IPS-18c (cell line): ENCODE results near the gene LIMCH1.

Source experiments
- H3K4me3 ChIP-seq: 2 replicates; pipeline ENCODE4 v1.7.0; 2013; ENCODE audit warnings: low read depth, mild to moderate bottlenecking, low read length, moderate library complexity; ENCODE audit not compliant: insufficient read depth
- H3K9me3 ChIP-seq: one replicate; pipeline ENCODE4 v1.6.1; 2013; ENCODE audit warnings: mild to moderate bottlenecking, low read length, moderate library complexity; ENCODE audit not compliant: control insufficient read depth, insufficient read depth

The LIMCH1 gene

DNA sequence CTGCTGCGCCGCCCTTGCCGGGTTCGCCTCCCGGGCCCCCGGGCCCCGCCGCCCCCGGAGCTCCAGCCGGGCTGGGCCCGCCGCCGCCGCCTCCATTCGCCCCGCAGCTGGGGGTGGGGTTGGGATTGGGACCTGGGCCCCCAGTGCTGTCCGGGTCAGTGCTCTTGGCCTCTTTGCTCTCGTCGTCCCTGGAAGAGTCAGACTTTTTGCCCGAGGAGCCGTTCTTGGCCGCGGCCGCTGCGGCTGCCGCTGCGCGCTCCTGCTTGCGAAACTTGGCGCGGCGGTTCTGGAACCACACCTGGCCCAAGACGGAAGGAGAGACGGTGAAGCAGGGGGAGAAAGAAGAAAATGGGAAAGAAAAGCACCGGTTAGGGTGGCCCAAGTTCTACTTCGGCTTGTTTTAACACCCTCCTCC is 208.1 kb downstream of the LIMCH1 start:
- Histone ChIP-seq H3K4me3 (peak overlapping the region; percentile 24; the same call in 1 of the 2 replicates), H3K9me3 (peaks cover 11% of the 10 kb centered on the region)

- H3K4me3 ChIP-seq, result peak overlapping the region; percentile 24; the same call in 1 of the 2 replicates
- peaks cover 11% of the 10 kb centered on the region for H3K9me3 ChIP-seq
These were observed 208.7 kb downstream of the LIMCH1 start for GRCh38 chr4:41746440-41747229.

- H3K4me3 ChIP-seq, result no peak overlapping the region
These were observed 209.5 kb downstream of the LIMCH1 start for GRCh38 chr4:41747230-41748055.

DNA sequence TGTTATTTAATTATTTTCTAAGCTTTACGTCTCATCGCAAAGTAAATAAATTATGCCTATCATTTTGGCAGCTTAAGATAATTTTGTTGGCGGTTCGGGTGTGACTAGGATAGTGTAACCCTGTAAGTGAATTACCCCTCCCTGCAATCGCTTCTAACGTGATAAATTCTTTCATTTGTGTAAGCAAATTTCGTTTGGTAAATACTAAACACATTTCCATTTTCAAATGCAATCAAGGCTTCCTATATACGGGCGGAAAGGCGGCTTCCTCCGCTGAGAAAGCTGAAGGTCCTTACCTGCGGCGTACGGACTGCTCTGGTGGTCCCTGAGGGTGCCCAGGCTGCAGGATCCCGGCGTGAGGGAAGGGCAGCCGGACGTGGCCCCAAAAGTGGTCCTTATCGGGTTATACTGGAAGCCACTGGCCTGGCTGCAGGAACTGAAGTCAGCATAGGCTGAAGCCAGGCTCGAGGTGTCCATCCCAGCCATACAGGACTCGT is 210.2 kb downstream of the LIMCH1 start:
- no peak overlapping the region for H3K4me3 ChIP-seq
- H3K9me3 ChIP-seq, result peaks cover 9% of the 10 kb centered on the region

More at GRCh38 chr4:41747230-41748055, 209.5 kb downstream of the LIMCH1 start:
- H3K9me3 ChIP-seq, result peaks cover 9% of the 10 kb centered on the region

- Histone ChIP-seq H3K9me3 (peaks cover 9% of the 10 kb centered on the region), H3K4me3 (no peak within 1 kb of the TSS; the same call in 1 of the 2 replicates)
These were observed 210.9 kb downstream of the LIMCH1 start, which contains the start of gene PHOX2B for GRCh38 chr4:41748571-41749475. PHOX2B (minus strand) TSS chr4:41748725; CDS start chr4:41748610, 115 bp downstream.

GRCh38 chr4:41749631-41750039 is 211.7 kb downstream of the LIMCH1 start:
- H3K4me3 ChIP-seq, result no peak overlapping the region
- peaks cover 9% of the 10 kb centered on the region for H3K9me3 ChIP-seq
